CD4-positive, alpha-beta T cell (primary cell): ENCODE measurements around the gene ERMARD. TPM values are rescaled to one million over a fixed set of nuclear protein-coding genes. Genes with fewer than 3 reads are reported as not detected.

Experiments used
- ATAC-seq: fragments of 200-7000 bp; cut with Tn5 transposase; one replicate; pipeline ENCODE4 v1.10.0; 2022; ENCODE audit warnings: mild to moderate bottlenecking; ENCODE audit not compliant: poor library complexity
- CTCF ChIA-PET: fragments of 350-600 bp; sonication (Branson Sonifier 250); formaldehyde crosslinking; loops from one replicate; lab custom pipeline; 2021; ENCODE audit warnings: antibody characterized with exemption, inconsistent platforms; lab: Charles Lee
- POLR2A ChIA-PET: fragments of 350-600 bp; sonication (Branson Sonifier 250); formaldehyde crosslinking; loops from one replicate; lab custom pipeline; 2021; ENCODE audit warnings: antibody characterized with exemption, inconsistent platforms; lab: Charles Lee
- DNase-seq, 14 experiments: peaks; one replicate each; pipeline ENCODE4 v3.0.0-alpha.2; 2013 to 2020; ENCODE audit warnings: mixed read lengths in 2 of 14
- H3K27ac ChIP-seq, 2 donors: one replicate each; pipeline versions ENCODE4 v1.5.1 to v1.7.0; 2013; ENCODE audit warnings: low read length in 2 of 2, low read depth in 1 of 2, mild to moderate bottlenecking in 1 of 2
- H3K27me3 ChIP-seq, 2 experiments: 1 replicate in 1 of 2; 2 replicates in 1 of 2; pipeline versions ENCODE4 v1.6.1 to v1.7.0; 2013; ENCODE audit warnings: low read length in 2 of 2, control low read depth in 1 of 2, mild to moderate bottlenecking in 1 of 2, moderate library complexity in 1 of 2; ENCODE audit not compliant: insufficient read depth in 2 of 2, control insufficient read depth in 1 of 2
- H3K36me3 ChIP-seq: one replicate; pipeline ENCODE4 v1.6.1; 2013; ENCODE audit warnings: low read length, control low read depth; ENCODE audit not compliant: insufficient read depth
- H3K4me1 ChIP-seq: one replicate; pipeline ENCODE4 v1.6.1; 2013; ENCODE audit warnings: low read length, control low read depth; ENCODE audit not compliant: insufficient read depth
- H3K4me3 ChIP-seq: one replicate; pipeline ENCODE4 v1.5.1; 2013; ENCODE audit warnings: mild to moderate bottlenecking, low read length, moderate library complexity
- H3K9me3 ChIP-seq, 2 experiments: 1 replicate in 1 of 2; 2 replicates in 1 of 2; pipeline versions ENCODE4 v1.6.1 to v1.7.0; 2013; ENCODE audit warnings: low read length in 2 of 2, mild to moderate bottlenecking in 2 of 2, control low read depth in 1 of 2, moderate library complexity in 1 of 2; ENCODE audit not compliant: control insufficient read depth in 1 of 2, insufficient read depth in 1 of 2
- H3K27ac Mint-ChIP-seq: one replicate; pipeline ENCODE4 v1.8.0; 2020; ENCODE audit warnings: mixed read lengths
- H3K27me3 Mint-ChIP-seq: one replicate; pipeline ENCODE4 v1.8.0; 2021; ENCODE audit warnings: mixed read lengths
- H3K36me3 Mint-ChIP-seq: one replicate; pipeline ENCODE4 v1.8.0; 2021; ENCODE audit warnings: low read depth, mixed read lengths
- H3K4me1 Mint-ChIP-seq: one replicate; pipeline ENCODE4 v1.8.0; 2021; ENCODE audit warnings: low read depth, mixed read lengths
- H3K4me3 Mint-ChIP-seq: one replicate; pipeline ENCODE4 v1.8.0; 2020; ENCODE audit warnings: mild to moderate bottlenecking, mixed read lengths
- H3K9me3 Mint-ChIP-seq: one replicate; pipeline ENCODE4 v1.8.0; 2020; ENCODE audit warnings: mixed read lengths
- CTCF ChIP-seq: fragments of 200-600 bp; IDR thresholded peaks from one replicate; pipeline ENCODE4 v1.8.0; 2022; ENCODE audit warnings: antibody characterized with exemption, mild to moderate bottlenecking
- intact Hi-C, 2 experiments: fragments of 100-400 bp; cut with DNase I in 1 of 2; cut with micrococcal nuclease in 1 of 2; formaldehyde crosslinking; loops; one replicate each; pipeline versions ENCODE4 v1.15.1 to v1.9.0; 2023 to 2025; cut with DNase I, micrococcal nuclease
- total RNA-seq, 174 experiments: library from RNA in 2 of 174; stranded (reverse) in 2 of 174; gene quantifications; one replicate each; pipeline ENCODE4 v1.2.3 and lab custom pipeline; 2021 to 2026

ERMARD gene
- total RNA-seq, 2 experiments from 2014 or later: 24.2 to 26.2 TPM

- Mint-ChIP-seq H3K27me3 (no peaks in the 10 kb centered on the region), H3K27ac (peak overlapping the region; percentile 94), H3K4me3 (peak overlapping the region; percentile 90), H3K9me3 (no peaks in the 10 kb centered on the region), H3K4me1 (peaks cover 58% of the 10 kb centered on the region), H3K36me3 (peaks cover 37% of the 10 kb centered on the region)
- H3K9me3 ChIP-seq: no peaks in the 10 kb centered on the region
- H3K4me3 ChIP-seq: peak overlapping the region; percentile 79
- intact Hi-C loops: loop anchor here (1.0 to 10.0 kb wide), 4 partner anchors 21 to 831 kb away; partner anchors contain the start of genes C6orf120 (in 2 of the 2), WDR27 (in 2 of the 2), DYNLT2 (in 1 of the 2) and ERMARD (in 1 of the 2)
- peaks cover 17% of the 10 kb centered on the region for H3K4me1 ChIP-seq
- H3K27ac ChIP-seq: peak overlapping the region; percentile 66 to 81
- no peak for TF ChIP-seq CTCF
- no peaks in the 10 kb centered on the region for H3K27me3 ChIP-seq
- peaks cover 1% of the 10 kb centered on the region for H3K36me3 ChIP-seq
- ChIA-PET POLR2A (interaction anchor here (0.9 to 13.2 kb wide), 12 partner anchors 9 to 861 kb away, joined by 3 to 230 read pairs (median 5); partner anchors contain the start of genes C6orf120, DYNLT2, ERMARD and PDCD2), CTCF (interaction anchor here (1.5 to 4.2 kb wide), 3 partner anchors 14 to 28 kb away, joined by 5 to 29 read pairs (median 5); partner anchors contain the start of genes C6orf120, DYNLT2, ERMARD and WDR27)
- DNase-seq: peak; percentile 47 to 85 (median 64)
- peak; percentile 38 for ATAC-seq
Observed at GRCh38 chr6:169723200-169723909, 28.1 kb upstream of the ERMARD start.

- no peak overlapping the region for H3K27ac Mint-ChIP-seq
- TF ChIP-seq CTCF: no peak
- peaks cover 15% of the 10 kb centered on the region for H3K4me1 ChIP-seq
- DNase-seq (peak in 13 of 14 experiments; percentile 11 to 83 (median 41)), ATAC-seq (peak; percentile 33)
- H3K27me3 ChIP-seq: no peaks in the 10 kb centered on the region
- H3K36me3 ChIP-seq: no peaks in the 10 kb centered on the region
- H3K4me1 Mint-ChIP-seq: peaks cover 54% of the 10 kb centered on the region
- H3K9me3 Mint-ChIP-seq: no peaks in the 10 kb centered on the region
- no peak overlapping the region for H3K4me3 Mint-ChIP-seq
- intact Hi-C loops: loop anchor here (1.0 to 10.0 kb wide), 4 partner anchors 21 to 831 kb away; partner anchors contain the start of genes C6orf120 (in 2 of the 2), DYNLT2 (in 2 of the 2), ERMARD (in 2 of the 2) and WDR27 (in 2 of the 2)
- no peaks in the 10 kb centered on the region for H3K9me3 ChIP-seq
- no peak overlapping the region for H3K27ac ChIP-seq
- H3K4me3 ChIP-seq: no peak overlapping the region
- no peaks in the 10 kb centered on the region for H3K27me3 Mint-ChIP-seq
- CTCF ChIA-PET: interaction anchor here (0.7 kb wide), 1 partner anchor 25 kb away, joined by 3 read pairs; no protein-coding TSS in a partner anchor
- POLR2A ChIA-PET: interaction anchor here (0.7 to 13.2 kb wide), 14 partner anchors 11 to 860 kb away, joined by 3 to 230 read pairs (median 6); partner anchors contain the start of genes C6orf120, DYNLT2, ERMARD and PDCD2
- H3K36me3 Mint-ChIP-seq: peaks cover 34% of the 10 kb centered on the region
Observed at GRCh38 chr6:169723991-169724493, 27.4 kb upstream of the ERMARD start.

- POLR2A ChIA-PET: interaction anchor here (0.7 to 13.2 kb wide), 11 partner anchors 11 to 860 kb away, joined by 3 to 230 read pairs (median 6); partner anchors contain the start of genes C6orf120, DYNLT2, ERMARD and PDCD2
- H3K4me3 ChIP-seq: peak within 1 kb of the TSS; percentile 79
- H3K36me3 ChIP-seq: no peaks in the 10 kb centered on the region
Observed at GRCh38 chr6:169724494-169725124, 26.8 kb upstream of the ERMARD start, which contains the start of gene PHF10. Gene PHF10 (minus strand): TSS chr6:169724500. CDS start chr6:169723931, 569 bp downstream.

More at GRCh38 chr6:169724494-169725124, 26.8 kb upstream of the ERMARD start, which contains the start of gene PHF10:
- peak within 1 kb of the TSS; percentile 66 to 81 for H3K27ac ChIP-seq
- TF ChIP-seq CTCF: no peak
- H3K27me3 Mint-ChIP-seq: no peaks in the 10 kb centered on the region
- no peaks in the 10 kb centered on the region for H3K9me3 Mint-ChIP-seq
- peak within 1 kb of the TSS; percentile 90 for H3K4me3 Mint-ChIP-seq
- H3K27ac Mint-ChIP-seq: peak within 1 kb of the TSS; percentile 94
- H3K27me3 ChIP-seq: no peaks in the 10 kb centered on the region
- intact Hi-C loops: loop anchor here (1.0 to 10.0 kb wide), 2 partner anchors 27 to 830 kb away; partner anchors contain the start of genes DYNLT2 (in 1 of the 2), ERMARD (in 1 of the 2), PSMB1 (in 1 of the 2) and TBP (in 1 of the 2)
- peaks cover 15% of the 10 kb centered on the region for H3K4me1 ChIP-seq
- peaks cover 29% of the 10 kb centered on the region for H3K36me3 Mint-ChIP-seq
- no peaks in the 10 kb centered on the region for H3K9me3 ChIP-seq
- ATAC-seq: peak; percentile 48
- peak; percentile 45 to 81 (median 66) for DNase-seq
- peaks cover 48% of the 10 kb centered on the region for H3K4me1 Mint-ChIP-seq
- CTCF ChIA-PET: interaction anchor here (0.7 kb wide), 2 partner anchors 25 to 65 kb away, joined by 3 read pairs; no protein-coding TSS in a partner anchor
